Measurements from ENCODE around the gene CLSTN2.

GRCh38 chr3:140206196-140207040, 271.4 kb downstream of the CLSTN2 start:
- TF ChIP-seq, protein P1, sequence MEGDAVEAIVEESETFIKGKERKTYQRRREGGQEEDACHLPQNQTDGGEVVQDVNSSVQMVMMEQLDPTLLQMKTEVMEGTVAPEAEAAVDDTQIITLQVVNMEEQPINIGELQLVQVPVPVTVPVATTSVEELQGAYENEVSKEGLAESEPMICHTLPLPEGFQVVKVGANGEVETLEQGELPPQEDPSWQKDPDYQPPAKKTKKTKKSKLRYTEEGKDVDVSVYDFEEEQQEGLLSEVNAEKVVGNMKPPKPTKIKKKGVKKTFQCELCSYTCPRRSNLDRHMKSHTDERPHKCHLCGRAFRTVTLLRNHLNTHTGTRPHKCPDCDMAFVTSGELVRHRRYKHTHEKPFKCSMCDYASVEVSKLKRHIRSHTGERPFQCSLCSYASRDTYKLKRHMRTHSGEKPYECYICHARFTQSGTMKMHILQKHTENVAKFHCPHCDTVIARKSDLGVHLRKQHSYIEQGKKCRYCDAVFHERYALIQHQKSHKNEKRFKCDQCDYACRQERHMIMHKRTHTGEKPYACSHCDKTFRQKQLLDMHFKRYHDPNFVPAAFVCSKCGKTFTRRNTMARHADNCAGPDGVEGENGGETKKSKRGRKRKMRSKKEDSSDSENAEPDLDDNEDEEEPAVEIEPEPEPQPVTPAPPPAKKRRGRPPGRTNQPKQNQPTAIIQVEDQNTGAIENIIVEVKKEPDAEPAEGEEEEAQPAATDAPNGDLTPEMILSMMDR (IDR thresholded peaks at IDR 0.05): no peak
- TF ChIP-seq POLR2A (IDR thresholded peaks at IDR 0.05; ENCODE audit: low read depth): no peak
- TF ChIP-seq EP300 (IDR thresholded peaks at IDR 0.05): no peak
- TF ChIP-seq POLR2AphosphoS5 (IDR thresholded peaks at IDR 0.05): no peak

All from esophagus muscularis mucosa (tissue), 4 donors.